Transverse colon (tissue), 4 donors: ENCODE data around the gene TNRC18. TPM values are rescaled to one million over a fixed set of nuclear protein-coding genes. Genes with fewer than 3 reads are reported as not detected.

ENCODE experiments used
- DNase-seq: peaks from one replicate; pipeline ENCODE4 v3.0.0-alpha.2; 2019
- H3K27ac ChIP-seq, 4 donors: fragments of 200-600 bp; sonication (generic); 2 replicates each; pipeline ENCODE4 v1.5.1; 2016 to 2018; ENCODE audit warnings: inconsistent platforms in 4 of 4
- H3K27me3 ChIP-seq: fragments of 200-600 bp; sonication (generic); 2 replicates; pipeline ENCODE4 v1.5.1; 2017; ENCODE audit warnings: inconsistent platforms
- H3K36me3 ChIP-seq, 4 donors: fragments of 200-600 bp; sonication (generic); 2 replicates each; pipeline ENCODE4 v1.5.1; 2017 to 2019; ENCODE audit warnings: inconsistent platforms in 4 of 4
- H3K4me1 ChIP-seq, 4 donors: fragments of 200-600 bp; sonication (generic); 2 replicates each; pipeline ENCODE4 v1.5.1; 2017 to 2020; ENCODE audit warnings: inconsistent platforms in 4 of 4
- H3K4me3 ChIP-seq, 4 donors: fragments of 200-600 bp; sonication (generic); 1 replicate in 1 of 4; 2 replicates in 3 of 4; pipeline versions ENCODE4 v1.5.1 to v1.6.1; 2017 to 2019; ENCODE audit warnings: inconsistent platforms in 4 of 4
- H3K9me3 ChIP-seq, 2 donors: fragments of 200-600 bp; sonication (generic); 2 replicates each; pipeline ENCODE4 v1.5.1; 2017 to 2019; ENCODE audit warnings: inconsistent platforms in 2 of 2
- CTCF ChIP-seq, 5 experiments: fragments of 200-600 bp in 3 of 5; fragments of 450-650 bp in 2 of 5; sonication (generic) in 3 of 5; IDR thresholded peaks; 1 replicate in 2 of 5; 2 replicates in 3 of 5; pipeline ENCODE4 v1.5.1; 2016 to 2017; ENCODE audit warnings: antibody characterized with exemption in 5 of 5, inconsistent platforms in 3 of 5, mild to moderate bottlenecking in 2 of 5, moderate library complexity in 1 of 5
- EP300 ChIP-seq: sonication (generic); formaldehyde crosslinking; IDR thresholded peaks from one replicate; pipeline ENCODE4 v1.6.1; 2017; ENCODE audit warnings: antibody characterized with exemption, low read depth
- POLR2A ChIP-seq: fragments of 450-650 bp; IDR thresholded peaks from one replicate; pipeline ENCODE4 v1.6.1; 2016; ENCODE audit warnings: antibody characterized with exemption, mild to moderate bottlenecking, moderate library complexity
- POLR2AphosphoS5 ChIP-seq, 3 donors: sonication (generic); formaldehyde crosslinking; IDR thresholded peaks; one replicate each; pipeline ENCODE4 v1.6.1; 2016; ENCODE audit warnings: antibody characterized with exemption in 3 of 3
- WGBS, 2 donors: methylation state at CpG; one replicate each; pipeline ENCODE4 v1.1.5; 2018; ENCODE audit warnings: low coverage in 1 of 2; 5-methylcytosine and 5-hydroxymethylcytosine counted together
- in situ Hi-C, 4 donors: fragments of 200-750 bp; cut with MboI; loops; one replicate each; pipeline versions ENCODE4 v1.15.0 to v1.15.1; 2017; ENCODE audit warnings: low sequenced_read_pairs in 3 of 4, low pct_ligation_motif_present in 1 of 4, low pct_unique_long_range_greater_than_20kb in 1 of 4
- intact Hi-C: fragments of 100-400 bp; cut with DNase I; formaldehyde crosslinking; loops from one replicate; pipeline ENCODE4 v1.15.1; 2023; ENCODE audit warnings: low total_unique reads
- total RNA-seq, 4 donors: library from RNA; depleted of rRNA; stranded (reverse); fragments of >200 nt; gene quantifications; one replicate each; pipeline ENCODE4 v1.1.0, GENCODE V29; 2016

The TNRC18 gene
- total RNA-seq, 4 donors from 2014 or later: 91.2 to 430 (median 175) TPM

DNA sequence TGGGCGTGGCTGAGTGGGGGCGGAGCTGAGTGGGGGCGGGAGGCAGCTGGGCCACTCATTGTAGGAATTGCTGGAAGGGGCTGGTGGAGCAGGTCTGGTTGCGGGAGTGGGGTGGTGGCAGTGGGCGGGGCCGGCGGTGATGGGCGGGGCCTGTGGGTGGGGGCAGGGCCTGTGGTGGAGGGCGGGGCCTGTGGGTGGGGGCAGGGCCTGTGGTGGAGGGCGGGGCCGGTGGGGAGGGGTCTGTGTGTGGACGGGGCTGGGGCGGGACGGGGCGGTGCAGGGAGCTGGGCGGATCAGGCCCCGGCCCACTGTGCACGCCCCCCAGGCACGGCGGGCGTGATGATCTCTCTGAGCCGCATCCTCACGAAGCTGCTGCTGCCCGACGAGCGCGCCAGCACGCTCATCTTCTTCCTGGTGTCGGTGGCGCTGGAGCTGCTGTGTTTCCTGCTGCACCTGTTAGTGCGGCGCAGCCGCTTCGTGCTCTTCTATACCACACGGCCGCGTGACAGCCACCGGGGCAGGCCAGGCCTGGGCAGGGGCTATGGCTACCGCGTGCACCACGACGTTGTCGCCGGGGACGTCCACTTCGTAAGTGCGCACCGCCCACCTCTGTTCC is 126.9 kb downstream of the TNRC18 start:
- Histone ChIP-seq H3K27ac (no peak overlapping the region), H3K9me3 (no peaks in the 10 kb centered on the region), H3K36me3 (no peaks in the 10 kb centered on the region), H3K27me3 (peaks cover 12% of the 10 kb centered on the region), H3K4me1 (no peaks in the 10 kb centered on the region), H3K4me3 (peak overlapping the region in 1 of 4 donors; percentile 4)
- in situ Hi-C loops: no loop called here
- WGBS, 2 donors: 62% methylated on average over 20 of the region's 48 CpGs; no CpG with 5 or more reads in 1 of the 2 donors
- no peak for TF ChIP-seq POLR2AphosphoS5 (IDR thresholded peaks at IDR 0.05)
- no peak for TF ChIP-seq POLR2A
- no peak for TF ChIP-seq CTCF (IDR thresholded peaks at IDR 0.05)
- no peak for TF ChIP-seq EP300
- no peak for DNase-seq
- intact Hi-C loops: no loop called here

GRCh38 chr7:5296015-5296610 is 127.5 kb downstream of the TNRC18 start:
- intact Hi-C loops (no loop called here), in situ Hi-C loops (no loop called here)
- 75 to 78% methylated on average over 13 to 24 of the region's 29 CpGs for WGBS, 2 donors
- H3K4me3 ChIP-seq: no peak overlapping the region
- H3K4me1 ChIP-seq: no peaks in the 10 kb centered on the region
- TF ChIP-seq CTCF (IDR thresholded peaks at IDR 0.05) (no peak), POLR2A (no peak), POLR2AphosphoS5 (IDR thresholded peaks at IDR 0.05) (no peak), EP300 (no peak)
- H3K27me3 ChIP-seq: peaks cover 12% of the 10 kb centered on the region
- no peak overlapping the region for H3K27ac ChIP-seq
- no peaks in the 10 kb centered on the region for H3K36me3 ChIP-seq
- H3K9me3 ChIP-seq: no peaks in the 10 kb centered on the region
- no peak for DNase-seq

DNA sequence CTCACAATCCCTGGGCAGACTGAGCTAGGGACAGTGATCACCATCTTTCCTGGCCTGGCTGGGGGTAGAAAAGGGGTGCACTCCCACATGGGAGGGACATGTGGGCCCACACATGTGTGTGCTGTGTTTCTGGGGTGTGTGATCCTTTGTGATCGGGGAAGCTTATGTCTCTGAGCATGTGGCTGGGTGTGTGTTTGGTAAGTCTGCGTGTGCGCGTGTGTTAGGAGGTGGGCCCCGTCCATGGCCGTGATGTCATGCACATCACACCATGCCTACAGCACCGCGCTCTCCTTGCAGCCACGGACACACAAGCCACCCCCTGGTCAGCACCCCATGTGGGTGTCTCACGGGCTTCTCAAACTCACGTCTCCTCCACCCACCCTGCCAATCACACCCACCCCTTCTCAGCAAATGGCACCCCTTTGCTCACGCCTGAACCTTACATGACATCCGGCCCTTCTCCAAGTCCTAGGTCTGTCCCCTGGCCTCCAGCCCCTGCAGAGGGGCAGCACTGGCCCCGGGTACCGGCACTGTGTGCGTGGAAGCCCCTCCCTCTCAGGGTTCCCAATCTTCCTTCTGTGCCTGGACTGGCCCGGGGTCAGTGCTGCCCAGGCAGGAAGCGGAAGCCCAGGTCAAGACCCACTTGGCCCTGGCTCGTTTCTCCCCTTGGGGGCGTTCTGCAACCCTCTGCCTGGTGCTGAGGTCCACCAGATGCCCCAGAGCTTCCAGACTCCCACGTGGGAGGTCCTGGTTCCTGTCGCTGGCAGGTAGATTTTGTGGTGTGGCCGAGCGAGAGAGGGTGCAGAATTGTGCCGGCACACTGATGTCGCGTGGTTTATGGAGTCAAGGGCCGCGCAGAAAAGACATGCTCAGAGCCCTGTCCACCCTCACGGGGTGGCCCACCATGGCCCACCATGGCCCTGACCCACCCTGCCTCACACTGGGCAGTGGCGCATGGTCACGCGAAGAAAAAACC is 128.3 kb downstream of the TNRC18 start:
- Histone ChIP-seq H3K27me3 (peaks cover 12% of the 10 kb centered on the region), H3K27ac (no peak overlapping the region), H3K4me3 (no peak overlapping the region), H3K36me3 (no peaks in the 10 kb centered on the region), H3K9me3 (no peaks in the 10 kb centered on the region), H3K4me1 (no peaks in the 10 kb centered on the region)
- DNase-seq: no peak
- in situ Hi-C loops (no loop called here), intact Hi-C loops (no loop called here)
- TF ChIP-seq CTCF (IDR thresholded peaks at IDR 0.05) (no peak), POLR2A (no peak), POLR2AphosphoS5 (IDR thresholded peaks at IDR 0.05) (no peak), EP300 (no peak)
- 89% methylated on average over 29 of the region's 33 CpGs; no CpG with 5 or more reads in 1 of the 2 donors for WGBS, 2 donors
